Ovary (tissue), 9 donors: ENCODE measurements around the gene MPRIP. TPM values are rescaled to one million over a fixed set of nuclear protein-coding genes. Genes with fewer than 3 reads are reported as not detected.
"Not testable (repeated sequence)": the region's sequence is repeated elsewhere in the genome, so short reads cannot be mapped to it uniquely, and the experiment has no call there.

Source experiments
- DNase-seq, 5 donors: peaks; one replicate each; pipeline ENCODE4 v3.0.0-alpha.2; 2019 to 2020
- H3K27ac ChIP-seq, 2 donors: fragments of 200-600 bp; one replicate each; pipeline versions ENCODE4 v1.5.1 to v1.8.0; 2019 to 2022
- H3K27me3 ChIP-seq: fragments of 200-600 bp; one replicate; pipeline ENCODE4 v1.8.0; 2022
- H3K36me3 ChIP-seq: fragments of 200-600 bp; sonication (generic); one replicate; pipeline ENCODE4 v1.5.1; 2019
- H3K4me1 ChIP-seq: one replicate; pipeline ENCODE4 v1.8.1; 2013; ENCODE audit warnings: mild to moderate bottlenecking, moderate library complexity; ENCODE audit not compliant: insufficient read depth
- H3K4me3 ChIP-seq: fragments of 200-600 bp; sonication (generic); one replicate; pipeline ENCODE4 v1.5.1; 2017
- H3K9me3 ChIP-seq, 2 donors: fragments of 200-600 bp in 1 of 2; sonication (generic) in 1 of 2; one replicate each; pipeline versions ENCODE4 v1.5.1 to v1.8.1; 2013 to 2019; ENCODE audit warnings: mild to moderate bottlenecking in 1 of 2, moderate library complexity in 1 of 2
- CTCF ChIP-seq, 3 donors: fragments of 450-650 bp in 2 of 3; fragments of 200-600 bp in 1 of 3; IDR thresholded peaks; one replicate each; pipeline versions ENCODE4 v1.5.1 to v1.8.0; 2016 to 2022; ENCODE audit warnings: antibody characterized with exemption in 3 of 3, mild to moderate bottlenecking in 1 of 3
- EP300 ChIP-seq: sonication (generic); formaldehyde crosslinking; IDR thresholded peaks from one replicate; pipeline ENCODE4 v1.6.1; 2017; ENCODE audit warnings: antibody characterized with exemption
- POLR2A ChIP-seq: fragments of 450-650 bp; IDR thresholded peaks from one replicate; pipeline ENCODE4 v1.6.1; 2017; ENCODE audit warnings: antibody characterized with exemption, mild to moderate bottlenecking, moderate library complexity
- WGBS, 3 donors: extraction: QIAGEN DNeasy Blood & Tissue Kit in 1 of 3; methylation state at CpG; one replicate each; pipeline versions ENCODE4 v1.1.5 to v1.1.7; 2013 to 2017; 5-methylcytosine and 5-hydroxymethylcytosine counted together
- intact Hi-C, 4 donors: fragments of 100-400 bp; cut with DNase I; formaldehyde crosslinking; loops; one replicate each; pipeline versions ENCODE4 v1.11.0 to v1.15.1; 2022 to 2023
- polyA plus RNA-seq, 2 donors: library from polyadenylated mRNA; stranded (reverse); fragments of 200-250 nt in 1 of 2; fragments of 350-450 nt in 1 of 2; fragmentation: Illumina TruSeq in 1 of 2; extraction: RNeasy Lipid Tissue Mini Kit (QIAGEN cat#74804) in 1 of 2; gene quantifications; one replicate each; pipeline ENCODE4 v1.2.3, GENCODE V29; 2013 to 2014
- total RNA-seq, 7 donors: library from RNA; depleted of rRNA in 2 of 7; stranded (reverse); fragments of >200 nt in 2 of 7; fragmentation: NEBNext Ultra II Directional in 3 of 7; extraction: Animal tissue kit (Norgen Biotek cat#: 25700) in 3 of 7; gene quantifications; one replicate each; pipeline versions ENCODE4 v1.1.0 to v1.2.4, GENCODE V29; 2016 to 2023
- donor health status: DM: no; HTN: no; CAD: no; lungs with moderate emphysema.
- donor health status: DM: no; HTN: no; CAD: no.
- donor health status: Bipolar disorder and iron deficiency.
- donor health status: DM: yes; HTN: yes; CAD: no.
- donor health status: DM: no; HTN: no; CAD: no.
- donor health status: DM: yes; HTN: yes; CAD: no.

MPRIP gene
- total and polyA plus RNA-seq, 9 donors = 72.3 to 256 (median 202) TPM

GRCh38 chr17:17134051-17134956 lies 92.0 kb downstream of the MPRIP start:
- no peaks in the 10 kb centered on the region for H3K4me1 ChIP-seq
- H3K27me3 ChIP-seq = no peaks in the 10 kb centered on the region
- H3K9me3 ChIP-seq = no peaks in the 10 kb centered on the region
- no peaks in the 10 kb centered on the region for H3K36me3 ChIP-seq
- H3K27ac ChIP-seq = no peak overlapping the region
- DNase-seq = no peak
- H3K4me3 ChIP-seq = no peak overlapping the region
- no peak for TF ChIP-seq POLR2A
- TF ChIP-seq EP300 = no peak
- no peak for TF ChIP-seq CTCF (IDR thresholded peaks at IDR 0.05)
- 86 to 88% (median 86%) methylated on average over 14 of the region's 14 CpGs for WGBS, 3 donors
- intact Hi-C loops = no loop called here

- Histone ChIP-seq H3K27ac (no peak overlapping the region), H3K27me3 (no peaks in the 10 kb centered on the region), H3K36me3 (no peaks in the 10 kb centered on the region), H3K4me3 (no peak overlapping the region), H3K4me1 (no peaks in the 10 kb centered on the region), H3K9me3 (no peaks in the 10 kb centered on the region)
- DNase-seq = no peak
- 81 to 87% (median 82%) methylated on average over 3 of the region's 3 CpGs for whole genome bisulfite sequencing, 3 donors
- no peak for TF ChIP-seq EP300
- TF ChIP-seq CTCF (IDR thresholded peaks at IDR 0.05) = no peak
- no peak for TF ChIP-seq POLR2A
- intact Hi-C loops = no loop called here
These were observed 92.7 kb downstream of the MPRIP start for GRCh38 chr17:17134957-17135333.

GRCh38 chr17:17136221-17136620 lies 94.0 kb downstream of the MPRIP start:
- H3K4me1 ChIP-seq, H3K27ac ChIP-seq, H3K4me3 ChIP-seq, H3K27me3 ChIP-seq, H3K9me3 ChIP-seq, H3K36me3 ChIP-seq, DNase-seq, intact Hi-C loops: not testable (repeated sequence)
- 83 to 90% (median 90%) methylated on average over 5 of the region's 5 CpGs for WGBS, 3 donors

GRCh38 chr17:17137731-17138585 lies 95.7 kb downstream of the MPRIP start:
- no peaks in the 10 kb centered on the region for H3K36me3 ChIP-seq
- WGBS, 3 donors = 74 to 79% (median 78%) methylated on average over 27 to 30 of the region's 30 CpGs

More at GRCh38 chr17:17137731-17138585, 95.7 kb downstream of the MPRIP start:
- no peak for TF ChIP-seq CTCF (IDR thresholded peaks at IDR 0.05)
- no peak for TF ChIP-seq POLR2A
- TF ChIP-seq EP300 = no peak
- no peak for DNase-seq
- Histone ChIP-seq H3K9me3 (no peaks in the 10 kb centered on the region), H3K27ac (no peak overlapping the region), H3K4me3 (no peak overlapping the region), H3K27me3 (no peaks in the 10 kb centered on the region), H3K4me1 (no peaks in the 10 kb centered on the region)
- intact Hi-C loops = no loop called here
